GM18511 (cell line): ENCODE measurements around the gene RALGAPA2.

Experiments
- ATAC-seq: cut with Tn5 transposase; IDR thresholded peaks from one replicate; pipeline ENCODE4 v1.9.1; 2021; ENCODE audit warnings: mild to moderate bottlenecking, moderate library complexity; ENCODE audit not compliant: unreplicated experiment

The RALGAPA2 gene

DNA sequence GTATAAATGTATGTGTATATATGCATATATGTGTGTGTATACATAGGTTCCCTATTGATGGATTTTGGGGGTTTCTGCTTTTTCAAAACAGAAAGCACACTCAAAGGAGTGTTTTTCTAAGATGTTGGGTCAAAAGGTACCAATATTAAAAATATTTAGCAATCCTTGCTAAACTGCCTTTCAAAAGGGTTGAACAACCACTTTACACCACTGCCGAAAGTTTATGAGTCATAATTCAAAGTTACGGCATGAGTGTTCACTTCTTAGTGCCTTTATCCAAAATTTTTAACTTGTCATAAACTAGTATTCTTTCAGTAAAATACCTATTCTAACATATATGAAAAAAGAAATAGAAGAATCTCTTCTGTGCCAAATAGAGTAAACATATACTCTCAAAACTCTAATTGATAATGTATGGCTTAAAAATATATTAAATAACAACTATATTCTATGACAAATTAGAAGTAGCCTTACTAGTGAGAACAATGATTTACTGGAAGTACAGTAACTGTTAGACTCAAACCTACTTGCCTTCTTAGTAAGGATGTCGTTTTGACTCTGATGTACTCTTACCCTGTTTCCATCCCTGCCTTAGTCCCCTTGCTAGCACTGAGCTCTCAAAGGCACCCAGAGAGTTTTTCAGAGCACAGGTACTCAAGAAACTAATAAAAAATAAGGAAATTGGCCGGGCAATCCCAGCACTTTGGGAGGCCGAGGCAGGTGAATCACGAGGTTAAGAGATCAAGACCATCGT, 208.5 kb downstream of the RALGAPA2 start:
- ATAC-seq: no peak

DNA sequence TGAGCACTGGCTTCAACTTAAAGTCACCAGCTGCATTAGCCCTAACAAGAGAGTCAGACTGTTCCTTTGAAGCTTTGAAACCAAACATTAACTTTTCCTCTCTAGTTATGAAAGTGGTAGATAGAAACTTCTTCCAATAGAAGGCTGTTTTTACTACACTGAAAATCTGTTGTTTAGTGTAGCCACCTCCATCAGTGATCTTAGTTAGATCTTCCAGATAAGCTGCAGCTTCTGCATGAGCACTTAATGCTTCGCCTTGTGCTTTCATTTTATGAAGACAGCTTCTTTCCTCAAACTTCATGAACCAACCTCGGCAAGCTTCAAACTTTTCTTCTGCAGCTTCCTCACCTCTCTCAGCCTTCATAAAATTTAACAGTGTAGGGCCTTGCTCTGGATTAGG, 211.3 kb downstream of the RALGAPA2 start:
- ATAC-seq: no peak

DNA sequence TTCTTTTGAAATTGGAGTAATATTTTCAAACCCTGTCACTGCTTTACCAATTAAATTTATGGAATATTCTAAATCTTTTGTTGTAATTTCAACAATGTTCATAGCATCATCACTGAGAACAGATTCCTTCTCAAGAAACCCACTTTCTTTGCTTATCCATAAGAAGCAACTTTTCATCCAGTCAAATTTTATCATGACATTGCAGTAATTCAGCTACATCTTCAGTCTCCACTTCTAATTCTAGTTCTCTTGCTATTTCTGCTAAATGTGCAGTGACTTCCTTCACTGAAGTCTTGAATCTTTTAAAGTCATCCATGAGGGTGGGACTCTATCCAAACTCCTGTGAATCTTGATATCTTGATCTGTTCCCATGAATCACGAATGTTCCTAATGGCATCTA, 212.1 kb downstream of the RALGAPA2 start:
- ATAC-seq: no peak

- no peak for ATAC-seq
Observed at GRCh38 chr20:20499439-20499838, 213.0 kb downstream of the RALGAPA2 start.

DNA sequence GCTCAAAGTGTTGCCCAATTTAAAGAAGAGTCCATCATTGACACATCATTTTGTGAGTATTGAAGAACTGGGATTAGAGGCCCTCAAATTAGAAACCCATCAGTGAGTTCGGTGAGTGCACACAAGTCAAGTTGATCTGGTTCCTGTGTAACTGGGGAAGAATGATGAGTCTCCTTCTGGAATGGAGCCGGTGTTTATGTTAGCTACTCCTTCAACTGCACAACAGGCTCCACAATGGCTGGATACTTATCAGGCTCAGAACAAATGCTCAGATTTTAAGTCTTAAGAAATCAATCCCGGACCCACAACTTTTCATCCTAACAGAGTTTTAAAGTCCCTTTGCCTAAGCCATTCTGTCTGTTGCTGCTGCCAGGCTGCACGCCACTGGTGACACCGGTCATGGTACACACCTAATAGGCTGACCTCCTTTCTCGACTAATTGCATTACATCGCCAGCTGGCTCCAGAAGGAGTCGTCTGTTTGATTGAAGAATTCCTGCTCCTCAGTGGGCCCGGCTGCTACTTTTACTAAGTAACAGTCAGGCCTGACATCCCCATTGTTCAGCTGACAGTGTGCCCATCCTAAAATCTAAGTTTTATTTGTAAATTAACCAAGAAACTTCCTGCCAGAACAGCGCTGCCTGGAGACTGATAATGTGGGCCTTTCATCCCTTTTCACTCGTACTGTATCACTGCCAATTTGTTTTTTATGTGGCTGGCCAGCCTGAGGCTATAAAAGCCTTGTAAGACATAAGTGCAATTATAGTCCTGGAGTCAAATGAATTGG, 214.2 kb downstream of the RALGAPA2 start:
- ATAC-seq: no peak

- ATAC-seq: no peak
Observed at GRCh38 chr20:20497242-20497978, 215.0 kb downstream of the RALGAPA2 start.

DNA sequence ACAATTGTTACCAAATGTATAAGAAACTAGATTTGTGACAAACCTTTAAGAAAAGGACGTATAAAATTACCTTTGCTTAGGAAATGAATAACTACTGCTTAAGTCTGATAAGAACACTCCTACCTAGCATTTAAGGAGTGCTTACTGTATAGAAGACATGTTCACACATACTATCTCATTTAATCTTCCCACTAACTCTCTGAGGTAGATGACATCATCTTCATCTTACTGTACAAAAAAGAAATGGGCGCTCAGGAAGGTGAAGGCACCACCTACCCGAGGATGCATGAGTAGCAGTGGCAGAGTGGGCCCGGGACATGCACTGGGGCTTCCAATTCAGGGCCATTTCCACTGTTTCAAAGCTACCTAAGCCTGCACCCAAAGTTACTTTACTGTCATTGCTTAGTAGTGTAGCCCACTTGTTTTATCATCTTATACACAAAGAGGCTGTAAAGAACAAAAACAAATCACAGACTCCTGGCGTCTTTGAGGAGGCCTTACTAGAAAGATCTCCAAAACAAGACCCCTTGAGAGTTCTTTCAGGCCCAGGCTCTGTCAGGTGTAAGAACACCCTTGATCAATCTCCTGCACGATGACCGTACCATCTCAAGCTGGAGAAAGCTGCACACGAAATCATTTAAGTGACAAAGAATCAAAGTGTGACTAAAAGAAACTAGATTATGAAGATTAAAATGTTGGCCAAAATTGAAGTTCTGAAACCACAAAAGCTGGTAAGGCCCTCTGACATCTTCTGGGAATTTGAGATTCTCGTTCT, 216.5 kb downstream of the RALGAPA2 start:
- ATAC-seq: no peak

GRCh38 chr20:20493701-20494100, 218.7 kb downstream of the RALGAPA2 start:
- ATAC-seq: no peak

DNA sequence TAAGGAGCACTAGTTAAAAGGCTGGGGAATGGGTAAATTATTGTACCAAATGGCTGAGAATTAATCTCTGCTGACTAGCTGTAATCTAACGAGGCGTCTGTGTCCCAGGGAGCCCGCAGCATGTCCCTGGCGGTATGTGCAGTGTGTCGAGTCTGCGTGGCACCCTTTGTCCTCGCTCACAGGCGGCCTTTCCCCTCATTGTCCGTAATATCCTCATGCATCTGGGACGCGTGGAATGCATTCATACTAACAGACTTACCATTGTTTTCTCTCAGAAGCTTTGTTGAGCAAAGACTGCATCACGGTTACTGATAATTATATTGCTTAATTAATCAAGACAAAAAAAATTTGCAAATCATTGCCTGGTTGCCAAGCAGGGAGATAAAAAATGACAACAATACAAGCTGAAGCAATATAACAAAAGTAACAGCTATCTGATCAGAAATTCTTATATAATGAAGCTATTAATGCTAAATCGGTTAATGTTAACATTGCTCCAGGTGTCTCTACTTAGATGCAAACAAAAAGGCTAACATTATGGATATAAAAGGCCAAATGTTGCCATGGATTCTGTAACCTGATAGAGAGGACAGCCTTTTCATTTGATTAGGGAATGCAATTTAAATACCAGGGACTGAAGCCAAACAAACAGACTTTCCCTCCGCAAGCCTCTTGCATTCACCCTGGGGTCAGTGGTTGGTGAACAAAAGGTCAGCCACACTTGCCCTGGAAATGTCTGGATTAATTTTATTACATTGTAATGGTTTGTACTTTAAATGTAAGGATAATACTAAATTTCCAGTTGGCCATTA, 219.7 kb downstream of the RALGAPA2 start:
- no peak for ATAC-seq

DNA sequence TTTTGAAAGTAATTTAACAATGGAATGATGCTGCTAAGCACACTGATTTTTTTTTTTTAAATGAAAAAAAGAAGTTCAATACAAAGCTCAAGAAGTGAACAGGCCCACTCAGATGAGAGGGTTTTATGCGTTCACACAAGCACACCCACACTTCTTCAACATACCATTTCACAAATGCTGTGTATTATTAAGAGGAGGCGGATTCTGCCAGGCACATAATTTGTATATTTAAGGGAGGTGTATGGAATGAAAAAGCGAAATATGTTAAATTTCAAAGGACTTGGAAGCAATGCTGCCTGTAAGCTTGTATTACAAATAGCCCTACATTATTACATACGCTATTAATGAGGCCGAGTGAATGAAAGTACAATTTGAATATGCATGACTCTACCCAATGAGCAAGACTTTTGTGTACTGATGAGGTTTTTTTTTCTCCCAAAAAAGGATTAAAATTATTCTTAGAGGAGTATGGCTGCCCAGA, 220.6 kb downstream of the RALGAPA2 start:
- no peak for ATAC-seq

DNA sequence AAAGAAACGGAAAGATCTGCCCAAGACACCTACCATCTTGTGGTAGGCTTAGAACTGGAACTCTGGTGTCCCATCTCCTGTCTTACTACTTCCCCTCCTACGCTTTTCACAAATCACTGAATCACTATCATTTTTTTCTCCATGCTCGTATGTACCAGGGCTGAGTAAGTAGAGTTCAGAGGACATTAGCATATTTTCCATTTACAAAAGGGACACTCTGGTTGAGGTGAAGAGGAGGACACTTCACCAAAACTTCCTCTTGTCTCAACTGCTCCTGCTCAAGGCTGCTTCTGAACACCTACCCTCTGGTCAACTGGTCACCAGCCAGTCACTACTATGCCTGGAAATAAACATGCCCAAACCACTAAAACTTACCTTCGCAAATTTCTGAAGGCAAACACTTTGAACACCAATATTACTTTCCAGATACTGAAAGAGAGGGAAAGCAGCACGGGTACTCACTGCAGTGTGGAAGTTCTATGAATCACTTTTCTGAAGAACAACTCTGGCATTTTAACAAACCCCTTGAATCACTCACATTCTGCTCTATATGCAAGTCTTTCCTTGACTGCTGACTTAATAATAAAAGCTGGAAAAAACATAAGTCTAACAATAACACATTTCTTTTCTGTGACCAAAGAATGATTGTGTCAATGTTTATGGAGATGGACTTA, 221.2 kb downstream of the RALGAPA2 start:
- ATAC-seq: peak; percentile 39

- no peak for ATAC-seq
Observed at GRCh38 chr20:20490673-20491072, 221.8 kb downstream of the RALGAPA2 start.

DNA sequence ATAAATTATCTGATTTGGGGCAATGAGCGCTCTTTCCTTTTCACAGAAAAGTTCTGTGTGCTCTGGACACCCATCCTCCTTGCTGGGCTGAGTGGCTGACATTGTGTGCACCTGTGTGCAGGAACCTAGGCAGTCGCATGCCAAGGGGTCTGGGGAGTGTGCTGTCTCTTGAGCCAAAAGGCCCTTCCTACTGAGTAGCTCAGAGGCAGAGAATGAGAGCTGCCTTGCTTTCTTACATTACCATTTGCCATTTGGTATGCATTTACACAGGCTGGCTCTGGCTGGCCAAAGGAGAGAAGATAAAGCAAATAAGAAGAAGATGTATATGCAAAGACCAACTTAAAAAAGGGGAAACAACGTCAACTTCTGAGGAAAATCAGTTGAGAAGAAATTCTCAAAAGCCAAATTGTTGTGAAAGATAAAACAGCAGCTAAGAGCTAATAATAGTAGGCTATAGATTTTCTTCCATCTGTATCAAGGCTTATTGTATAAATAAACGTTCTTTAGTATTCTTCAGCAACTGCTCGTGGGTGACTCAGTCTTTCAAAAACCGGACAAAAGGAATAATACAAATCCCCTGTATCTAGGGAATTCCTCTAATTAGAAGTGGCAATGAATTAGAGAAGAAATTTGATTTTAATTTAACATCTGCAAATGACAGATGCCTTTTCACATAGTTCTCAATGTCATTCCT, 222.6 kb downstream of the RALGAPA2 start:
- ATAC-seq: peak; percentile 51

DNA sequence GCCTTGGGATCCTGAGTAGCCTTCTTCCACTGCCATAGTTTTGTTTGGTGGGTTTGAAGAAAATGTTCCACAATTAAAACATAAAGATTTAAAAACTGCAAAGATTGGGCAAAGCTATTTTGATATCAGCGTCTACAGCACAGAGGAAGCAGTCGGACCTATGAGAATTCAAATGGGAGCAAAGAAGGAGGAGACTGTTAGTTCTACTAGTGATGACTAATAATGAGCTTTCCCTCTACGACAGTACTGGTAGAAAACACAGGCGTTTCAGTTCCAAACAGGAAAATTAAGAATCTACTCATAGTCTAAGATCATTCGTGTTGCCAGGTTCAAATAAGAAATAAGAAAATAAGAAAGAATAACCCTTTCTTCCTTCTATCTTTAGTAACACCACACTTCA, 223.4 kb downstream of the RALGAPA2 start:
- ATAC-seq: peak; percentile 83

DNA sequence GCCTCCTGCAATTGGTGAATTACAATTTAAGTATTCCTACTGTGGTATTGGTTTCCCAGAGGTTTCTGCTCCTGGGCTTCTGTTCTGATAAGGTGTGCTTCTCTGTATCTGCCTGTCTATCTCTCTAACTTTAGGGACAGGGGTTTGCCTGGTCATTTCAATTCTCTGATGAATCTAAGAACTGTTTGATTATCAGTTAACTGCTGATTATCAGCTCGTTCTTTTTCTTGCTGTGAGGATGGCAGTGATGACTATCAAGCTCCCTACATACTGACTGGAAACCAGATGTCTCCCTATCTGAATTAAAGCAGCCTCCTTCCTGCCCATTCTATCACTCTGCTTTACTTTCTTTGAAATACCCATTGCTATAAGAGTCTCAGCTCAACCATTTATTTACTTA, 224.1 kb downstream of the RALGAPA2 start:
- no peak for ATAC-seq

DNA sequence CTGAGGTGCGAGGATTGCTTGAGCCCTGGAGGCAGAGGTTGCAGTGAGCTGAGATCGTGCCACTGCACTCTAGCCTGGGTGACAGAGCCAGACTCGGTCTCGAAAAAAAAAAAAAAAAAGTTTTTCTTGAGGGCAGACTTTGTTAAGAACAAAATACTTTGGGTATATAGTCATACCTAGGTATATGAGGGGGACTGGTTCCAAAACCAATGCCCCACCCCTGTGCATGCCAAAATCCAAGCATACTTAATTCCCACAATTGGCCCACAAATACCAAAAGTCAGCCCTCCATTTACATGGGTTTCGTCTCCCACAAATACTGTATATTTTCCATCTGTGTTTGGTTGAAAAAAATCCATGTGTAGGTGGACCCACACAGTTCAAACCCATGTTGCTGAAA, 224.6 kb downstream of the RALGAPA2 start:
- no peak for ATAC-seq

DNA sequence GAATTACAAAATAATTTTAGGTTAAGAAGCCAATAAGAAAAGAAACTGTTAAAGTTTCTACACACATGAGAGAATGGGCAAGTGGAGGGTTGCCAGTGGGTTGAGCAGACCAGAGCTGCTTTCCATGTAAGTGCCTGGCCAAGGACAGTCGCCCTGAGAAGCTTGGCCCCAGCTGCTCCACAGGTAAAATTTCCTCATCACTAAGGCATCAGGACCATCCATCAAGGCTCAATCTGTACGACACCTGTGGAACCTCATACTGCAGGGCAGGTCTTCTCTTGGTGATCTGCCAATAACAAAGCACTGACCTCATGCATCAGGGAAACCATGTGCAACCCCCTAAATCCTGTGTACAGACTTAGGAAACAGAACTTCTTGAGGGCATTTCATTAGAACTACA, 229.1 kb downstream of the RALGAPA2 start:
- ATAC-seq: no peak

- no peak for ATAC-seq
Observed at GRCh38 chr20:20482453-20482852, 230.0 kb downstream of the RALGAPA2 start.

GRCh38 chr20:20480689-20481088, 231.8 kb downstream of the RALGAPA2 start:
- no peak for ATAC-seq
